ENCODE results near the gene PBX3. TPM values are rescaled to one million over a fixed set of nuclear protein-coding genes. Genes with fewer than 3 reads are reported as not detected.

Gene PBX3
- total RNA-seq, 2 donors from 2014 or later: 37.5 to 46.1 TPM

DNA sequence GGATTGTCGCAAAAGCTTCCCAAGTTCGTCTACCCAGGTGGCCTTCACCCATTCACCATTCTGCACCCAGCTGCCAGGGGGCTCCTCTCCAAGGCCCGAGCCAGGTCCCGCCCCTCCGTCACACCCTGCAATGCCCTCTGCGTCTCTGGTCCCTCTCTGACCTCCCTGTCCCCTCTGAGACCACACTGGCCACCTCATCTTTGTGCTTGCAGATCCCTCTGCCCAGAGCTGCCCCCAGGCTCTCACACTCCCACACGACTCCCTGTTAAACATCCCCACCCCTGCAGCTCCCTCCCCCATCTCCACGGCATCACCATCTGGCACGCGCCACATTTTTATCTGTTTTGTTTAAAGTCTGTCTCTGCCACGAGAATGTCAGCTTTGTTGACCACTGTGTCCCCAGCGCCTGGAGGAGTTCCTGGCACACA lies 243.6 kb downstream of the PBX3 start:
- H3K4me1 Mint-ChIP-seq: peaks cover 5% of the 10 kb centered on the region
- Histone ChIP-seq H3K36me3 (ENCODE audit: control insufficient read depth, insufficient read depth, low read length) (no peaks in the 10 kb centered on the region), H3K9me3 (ENCODE audit: control insufficient read depth, low read length) (no peaks in the 10 kb centered on the region), H3K4me3 (ENCODE audit: low read length) (no peak overlapping the region), H3K9ac (ENCODE audit: extremely low read depth, low read length, poor library complexity, severe bottlenecking) (no peak overlapping the region), H3K27ac (ENCODE audit: low read depth, low read length) (no peak overlapping the region), H3K27me3 (ENCODE audit: control insufficient read depth, insufficient read depth, low read length, poor library complexity, severe bottlenecking) (no peaks in the 10 kb centered on the region), H3K4me1 (ENCODE audit: control insufficient read depth, insufficient read depth, low read length) (no peaks in the 10 kb centered on the region)
- peak; percentile 41 for DNase-seq
- no peak overlapping the region for H3K27ac Mint-ChIP-seq
- TF ChIP-seq, protein P1, sequence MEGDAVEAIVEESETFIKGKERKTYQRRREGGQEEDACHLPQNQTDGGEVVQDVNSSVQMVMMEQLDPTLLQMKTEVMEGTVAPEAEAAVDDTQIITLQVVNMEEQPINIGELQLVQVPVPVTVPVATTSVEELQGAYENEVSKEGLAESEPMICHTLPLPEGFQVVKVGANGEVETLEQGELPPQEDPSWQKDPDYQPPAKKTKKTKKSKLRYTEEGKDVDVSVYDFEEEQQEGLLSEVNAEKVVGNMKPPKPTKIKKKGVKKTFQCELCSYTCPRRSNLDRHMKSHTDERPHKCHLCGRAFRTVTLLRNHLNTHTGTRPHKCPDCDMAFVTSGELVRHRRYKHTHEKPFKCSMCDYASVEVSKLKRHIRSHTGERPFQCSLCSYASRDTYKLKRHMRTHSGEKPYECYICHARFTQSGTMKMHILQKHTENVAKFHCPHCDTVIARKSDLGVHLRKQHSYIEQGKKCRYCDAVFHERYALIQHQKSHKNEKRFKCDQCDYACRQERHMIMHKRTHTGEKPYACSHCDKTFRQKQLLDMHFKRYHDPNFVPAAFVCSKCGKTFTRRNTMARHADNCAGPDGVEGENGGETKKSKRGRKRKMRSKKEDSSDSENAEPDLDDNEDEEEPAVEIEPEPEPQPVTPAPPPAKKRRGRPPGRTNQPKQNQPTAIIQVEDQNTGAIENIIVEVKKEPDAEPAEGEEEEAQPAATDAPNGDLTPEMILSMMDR (conservative IDR thresholded peaks at IDR 0.05): no peak
- no peaks in the 10 kb centered on the region for H3K9me3 Mint-ChIP-seq
- WGBS, 2 experiments (ENCODE audit: insufficient coverage in 1 of 2, insufficient read length in 1 of 2): 85 to 86% methylated on average over 6 to 12 of the region's 12 CpGs
- no peak overlapping the region for H3K4me3 Mint-ChIP-seq
- no peaks in the 10 kb centered on the region for H3K36me3 Mint-ChIP-seq (ENCODE audit: low read depth)
- peaks cover 2% of the 10 kb centered on the region for H3K27me3 Mint-ChIP-seq (ENCODE audit: insufficient read depth)

DNA sequence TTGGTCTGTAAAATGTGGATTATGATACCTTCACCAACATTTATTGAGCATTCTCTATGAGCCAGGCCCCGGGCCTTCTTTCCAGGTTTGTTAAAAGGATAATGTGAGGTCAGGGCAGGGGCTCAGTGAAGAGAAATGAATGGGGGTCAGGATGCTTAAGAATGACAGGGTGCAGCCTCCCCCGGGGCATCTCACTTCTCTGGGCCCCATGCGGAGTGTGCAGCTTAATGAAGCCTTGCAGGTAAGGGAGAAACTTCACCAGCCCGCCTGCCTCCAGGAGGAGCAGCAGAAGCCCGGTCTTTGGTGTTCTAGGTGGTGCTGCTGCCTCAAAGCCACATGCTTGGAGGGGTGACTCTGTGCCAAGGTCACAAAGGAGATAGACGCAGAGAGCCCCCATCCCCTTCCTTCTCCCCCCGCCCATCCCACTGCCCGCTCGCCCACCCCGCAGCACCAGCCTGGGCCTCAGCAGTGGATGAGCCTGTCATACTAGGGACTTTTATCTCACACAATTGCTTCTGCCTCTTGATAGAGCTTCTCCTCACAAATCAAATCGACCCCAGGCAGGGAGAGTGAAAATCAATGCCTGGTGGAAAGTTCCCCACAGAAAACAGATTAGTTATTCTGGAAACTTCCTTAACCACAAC lies 244.8 kb downstream of the PBX3 start:
- peaks cover 5% of the 10 kb centered on the region for H3K4me1 Mint-ChIP-seq
- whole genome bisulfite sequencing, 2 experiments (ENCODE audit: insufficient coverage in 1 of 2, insufficient read length in 1 of 2): 87 to 93% methylated on average over 4 to 11 of the region's 11 CpGs
- H3K4me1 ChIP-seq (ENCODE audit: control insufficient read depth, insufficient read depth, low read length): no peaks in the 10 kb centered on the region

DNA sequence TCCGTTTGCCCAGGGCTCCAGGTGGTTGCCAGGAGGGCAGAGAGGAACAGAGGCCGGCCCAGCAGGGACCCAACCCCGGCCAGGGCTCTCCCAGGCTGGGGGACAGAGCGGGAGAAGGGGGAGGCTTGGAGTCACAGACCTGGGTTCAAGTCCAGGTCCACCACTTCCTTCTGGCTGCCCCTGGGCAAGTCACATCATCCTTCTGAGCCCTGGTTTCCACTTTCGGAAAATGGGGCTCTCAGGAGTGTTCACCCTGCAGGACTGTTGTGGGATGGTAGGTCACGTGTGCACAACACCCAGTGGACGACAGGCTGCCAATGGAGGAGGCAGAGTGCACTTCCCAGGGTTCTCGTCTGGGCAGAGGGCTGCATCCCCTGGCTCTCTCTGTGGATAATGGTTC lies 245.4 kb downstream of the PBX3 start:
- H3K36me3 Mint-ChIP-seq (ENCODE audit: low read depth): no peaks in the 10 kb centered on the region
- H3K9me3 Mint-ChIP-seq: no peaks in the 10 kb centered on the region
- peak; percentile 43 for DNase-seq
- Histone ChIP-seq H3K9me3 (ENCODE audit: control insufficient read depth, low read length) (no peaks in the 10 kb centered on the region), H3K27ac (ENCODE audit: low read depth, low read length) (no peak overlapping the region), H3K27me3 (ENCODE audit: control insufficient read depth, insufficient read depth, low read length, poor library complexity, severe bottlenecking) (no peaks in the 10 kb centered on the region), H3K4me1 (ENCODE audit: control insufficient read depth, insufficient read depth, low read length) (no peaks in the 10 kb centered on the region), H3K9ac (ENCODE audit: extremely low read depth, low read length, poor library complexity, severe bottlenecking) (no peak overlapping the region), H3K36me3 (ENCODE audit: control insufficient read depth, insufficient read depth, low read length) (no peaks in the 10 kb centered on the region), H3K4me3 (ENCODE audit: low read length) (no peak overlapping the region)
- 91 to 100% methylated on average over 4 to 8 of the region's 8 CpGs for WGBS, 2 experiments (ENCODE audit: insufficient coverage in 1 of 2, insufficient read length in 1 of 2)
- no peak overlapping the region for H3K4me3 Mint-ChIP-seq
- TF ChIP-seq, protein P1 (conservative IDR thresholded peaks at IDR 0.05): no peak
- H3K27ac Mint-ChIP-seq: no peak overlapping the region
- peaks cover 5% of the 10 kb centered on the region for H3K4me1 Mint-ChIP-seq
- H3K27me3 Mint-ChIP-seq (ENCODE audit: insufficient read depth): peaks cover 2% of the 10 kb centered on the region

More for the DNA sequence above, 244.8 kb downstream of the PBX3 start:
- Mint-ChIP-seq H3K4me3 (no peak overlapping the region), H3K36me3 (ENCODE audit: low read depth) (no peaks in the 10 kb centered on the region), H3K27ac (no peak overlapping the region), H3K9me3 (no peaks in the 10 kb centered on the region), H3K27me3 (ENCODE audit: insufficient read depth) (peaks cover 2% of the 10 kb centered on the region)
- Histone ChIP-seq H3K36me3 (ENCODE audit: control insufficient read depth, insufficient read depth, low read length) (no peaks in the 10 kb centered on the region), H3K27ac (ENCODE audit: low read depth, low read length) (no peak overlapping the region), H3K9ac (ENCODE audit: extremely low read depth, low read length, poor library complexity, severe bottlenecking) (no peak overlapping the region), H3K4me3 (ENCODE audit: low read length) (no peak overlapping the region), H3K9me3 (ENCODE audit: control insufficient read depth, low read length) (no peaks in the 10 kb centered on the region), H3K27me3 (ENCODE audit: control insufficient read depth, insufficient read depth, low read length, poor library complexity, severe bottlenecking) (no peaks in the 10 kb centered on the region)
- DNase-seq: peak; percentile 48
- TF ChIP-seq, protein P1 (conservative IDR thresholded peaks at IDR 0.05): no peak
